CD4-positive, alpha-beta T cell treated with Interleukin-12 subunit alpha and Interleukin-12 subunit beta, for 1 hour (primary cell): ENCODE results near the gene MSI2.

ENCODE experiments used
- DNase-seq: peaks from one replicate; pipeline ENCODE4 v3.0.0-alpha.2; 2020

MSI2 gene

DNA sequence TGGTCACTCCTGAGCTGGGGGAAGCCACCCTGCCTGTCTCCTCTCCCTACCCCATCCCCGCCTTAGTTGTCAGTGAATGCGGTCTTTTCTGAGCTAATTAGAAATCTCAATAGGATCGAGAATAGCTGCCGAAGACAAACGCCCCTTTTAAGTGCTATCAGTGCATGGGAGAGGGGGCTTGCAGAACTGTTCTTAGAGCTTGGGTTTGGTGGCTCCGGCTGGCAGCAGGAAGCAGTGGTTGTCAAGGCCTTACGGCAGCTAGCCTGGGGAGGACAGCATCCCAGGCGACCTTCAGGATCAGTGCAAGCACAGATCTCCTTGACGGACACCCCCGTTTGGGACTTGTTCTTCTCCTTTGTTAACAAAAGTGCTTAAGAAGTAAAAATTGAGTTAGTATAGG, 293.7 kb downstream of the MSI2 start:
- DNase-seq: no peak

DNA sequence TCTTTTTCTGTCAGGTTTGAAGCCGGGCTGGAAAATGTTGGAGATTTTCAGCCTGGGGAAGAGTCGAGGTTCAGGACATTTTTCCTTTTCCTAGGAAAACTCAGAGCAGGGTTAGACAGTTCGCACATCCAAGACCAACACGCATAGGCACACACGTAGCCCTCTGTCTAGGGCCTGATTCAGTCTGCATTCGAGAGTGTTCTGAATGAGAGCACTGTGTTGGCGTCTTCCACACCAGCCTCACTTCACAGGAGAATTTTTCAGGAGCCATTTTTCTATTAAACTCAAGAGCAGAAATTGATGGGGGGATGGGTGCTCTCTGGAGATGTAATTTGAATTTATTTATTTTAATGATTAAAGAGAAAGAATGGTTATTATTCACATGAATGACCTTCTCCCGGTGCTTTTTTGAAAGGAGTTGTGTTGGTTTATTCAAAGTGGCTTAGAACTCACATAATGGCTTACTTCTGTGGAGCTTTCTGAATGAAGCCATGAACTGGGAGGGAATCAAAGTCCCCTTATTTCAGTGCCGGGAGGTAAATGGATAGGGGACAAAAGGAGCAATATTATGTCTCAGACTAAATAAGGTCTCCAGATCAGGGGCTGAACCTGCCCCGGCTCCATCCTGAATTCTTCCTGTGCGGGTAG, 294.5 kb downstream of the MSI2 start:
- no peak for DNase-seq

DNA sequence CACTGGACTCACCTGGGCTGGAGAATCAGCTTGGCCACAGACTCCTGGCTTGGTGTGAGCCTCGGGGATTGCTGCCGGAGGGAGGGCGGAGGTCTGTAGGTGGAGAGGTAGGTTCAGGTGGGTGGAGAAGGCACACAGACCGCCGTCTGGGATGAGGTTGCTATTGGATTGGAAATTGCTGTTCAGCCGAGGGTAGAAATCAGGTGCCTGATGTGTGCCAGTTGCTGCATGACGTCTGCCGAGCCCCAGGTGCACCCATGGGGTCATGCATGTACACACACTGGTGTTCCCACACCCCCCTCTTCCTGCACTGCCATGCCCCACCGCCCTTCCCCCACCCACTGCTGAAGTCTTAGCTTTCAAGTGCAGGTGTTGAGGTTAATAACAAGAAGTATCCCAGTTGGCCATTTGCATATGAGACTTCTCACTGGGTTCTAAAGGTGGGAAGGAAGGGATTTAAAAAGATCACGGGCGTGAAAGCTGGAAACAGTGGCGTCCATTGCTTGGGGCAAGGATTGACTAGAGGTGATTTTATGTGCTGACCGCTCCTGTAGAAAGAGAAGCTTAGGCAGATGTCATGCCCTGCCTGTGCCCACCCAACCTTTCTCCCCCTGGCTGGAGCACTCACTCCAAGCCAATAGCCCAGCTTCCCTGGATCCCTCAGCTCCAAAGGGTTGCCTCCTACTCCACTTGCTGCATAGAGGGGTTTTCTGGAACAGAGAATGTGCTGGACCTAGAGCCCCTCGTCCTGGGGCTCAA, 295.2 kb downstream of the MSI2 start:
- DNase-seq: no peak

DNA sequence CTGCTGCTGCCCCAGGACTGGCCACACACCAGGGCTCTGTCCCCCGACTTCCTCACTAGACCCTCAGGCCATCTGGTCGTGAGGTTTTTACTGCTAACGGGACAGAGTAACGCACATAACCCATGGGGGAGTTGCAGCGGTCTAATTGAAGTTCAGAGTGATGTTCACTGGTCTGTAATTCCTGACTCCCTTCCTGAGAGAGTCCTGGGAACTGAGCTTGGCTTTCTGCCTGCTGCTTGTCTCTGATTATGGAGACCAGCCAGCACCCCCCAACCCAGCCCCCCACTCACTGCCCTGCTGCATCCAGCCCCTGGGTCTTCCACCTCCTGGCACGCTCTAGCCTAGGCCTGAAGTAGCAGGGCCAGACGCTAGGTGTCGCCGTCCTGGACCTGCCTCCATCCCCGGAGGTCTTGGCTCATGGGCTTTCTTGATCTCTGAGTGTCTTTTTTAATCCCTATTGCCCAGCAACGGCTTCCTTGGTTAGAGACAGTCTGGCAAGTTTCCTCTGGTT, 295.8 kb downstream of the MSI2 start:
- DNase-seq: no peak

DNA sequence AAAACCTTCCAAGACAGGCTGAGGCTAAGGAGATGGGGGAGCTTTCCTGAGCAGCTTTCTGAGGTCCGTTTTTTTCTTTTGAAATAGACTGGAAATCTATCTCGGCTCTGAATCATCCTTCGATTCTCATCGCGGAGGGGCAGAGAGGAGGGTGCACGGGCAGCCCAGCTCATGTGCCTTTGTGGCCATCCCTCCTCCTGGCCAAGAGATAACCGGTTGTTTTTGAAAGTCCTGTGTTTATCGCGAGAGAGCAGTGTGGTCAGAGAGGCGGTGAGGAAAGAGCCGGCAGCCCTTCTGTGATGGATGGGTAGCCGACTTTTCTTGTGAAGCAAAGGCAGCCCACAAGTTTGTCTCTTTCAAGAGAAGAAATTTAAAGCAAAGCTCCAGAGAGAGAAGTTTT, 297.2 kb downstream of the MSI2 start:
- no peak for DNase-seq

DNA sequence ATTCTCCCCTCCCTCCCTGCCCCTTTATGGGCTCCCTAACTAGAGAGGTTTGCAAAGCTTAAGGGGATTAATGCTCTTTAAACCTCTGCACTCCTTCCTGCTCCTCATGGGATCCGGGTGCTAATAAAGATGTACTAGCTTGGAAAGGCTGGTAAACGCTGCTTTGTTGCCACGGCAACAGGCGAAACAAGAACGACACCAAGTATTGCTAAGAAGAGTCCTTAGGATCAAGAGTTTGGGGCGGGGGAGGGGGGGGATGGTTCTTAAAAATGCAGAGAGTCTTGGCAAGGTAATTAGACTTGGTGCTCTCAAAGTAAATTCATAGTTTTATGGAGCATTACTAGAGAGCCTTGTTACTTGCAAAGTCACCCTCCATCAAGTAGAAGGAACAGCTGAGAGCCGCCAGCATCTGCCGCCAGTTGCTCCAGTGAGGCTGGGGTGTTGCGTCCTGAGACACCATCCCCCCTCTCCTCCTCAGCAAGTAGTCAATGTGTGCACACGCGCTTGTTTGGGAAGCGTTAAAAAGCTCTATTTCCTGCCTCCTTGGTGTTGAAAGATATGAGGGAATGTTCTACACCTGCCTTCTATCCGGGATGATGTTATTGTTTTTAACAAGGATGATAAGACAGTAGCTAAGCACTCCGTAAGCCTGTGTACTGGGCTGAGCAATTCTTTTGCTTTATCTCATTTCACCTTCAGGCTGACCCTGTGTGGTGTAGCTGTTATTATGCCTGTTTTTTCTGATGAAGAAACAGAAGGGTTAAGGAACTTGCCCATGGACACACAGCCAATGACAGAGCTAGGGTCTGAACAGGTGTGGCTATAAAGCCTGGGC, 297.9 kb downstream of the MSI2 start:
- DNase-seq: no peak

DNA sequence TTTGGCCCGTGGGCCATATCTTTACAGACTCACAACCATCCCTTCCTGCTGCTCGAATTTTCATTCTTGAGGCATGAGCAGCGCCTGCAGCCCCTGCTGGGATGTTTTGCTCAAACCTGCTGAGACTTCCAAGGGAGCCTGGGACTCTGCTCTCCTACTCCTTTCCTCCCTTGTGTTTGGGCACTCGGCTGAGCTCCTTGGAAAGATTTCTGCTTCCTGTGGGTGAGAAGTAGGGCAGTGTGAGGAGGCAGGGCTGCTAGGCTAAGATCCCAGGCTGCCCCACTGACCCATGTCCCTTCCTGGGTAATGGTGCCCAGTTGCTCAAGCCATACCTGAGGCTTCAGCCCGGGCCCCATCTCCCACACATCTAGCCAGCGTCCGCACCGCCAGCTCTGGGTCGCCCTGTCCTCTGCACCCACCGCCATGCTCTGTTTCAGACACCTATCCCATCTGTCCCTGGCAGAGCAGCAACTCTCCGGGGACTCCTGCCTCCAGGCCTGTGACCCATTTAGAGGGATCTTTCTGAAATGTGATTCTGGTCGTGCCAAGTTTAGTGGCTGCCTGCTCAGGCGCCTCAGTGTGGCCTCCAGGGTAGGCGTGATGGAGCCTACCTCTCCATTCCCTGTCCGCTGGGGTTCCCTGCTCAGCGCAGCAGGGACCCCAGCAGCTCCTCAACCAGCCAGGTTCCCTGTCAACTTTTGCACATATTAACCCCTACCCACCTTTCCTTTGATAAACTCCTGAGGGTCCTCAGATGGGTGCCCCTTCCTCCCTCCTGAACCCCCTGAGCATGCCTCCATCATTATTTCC, 298.7 kb downstream of the MSI2 start:
- DNase-seq: no peak

DNA sequence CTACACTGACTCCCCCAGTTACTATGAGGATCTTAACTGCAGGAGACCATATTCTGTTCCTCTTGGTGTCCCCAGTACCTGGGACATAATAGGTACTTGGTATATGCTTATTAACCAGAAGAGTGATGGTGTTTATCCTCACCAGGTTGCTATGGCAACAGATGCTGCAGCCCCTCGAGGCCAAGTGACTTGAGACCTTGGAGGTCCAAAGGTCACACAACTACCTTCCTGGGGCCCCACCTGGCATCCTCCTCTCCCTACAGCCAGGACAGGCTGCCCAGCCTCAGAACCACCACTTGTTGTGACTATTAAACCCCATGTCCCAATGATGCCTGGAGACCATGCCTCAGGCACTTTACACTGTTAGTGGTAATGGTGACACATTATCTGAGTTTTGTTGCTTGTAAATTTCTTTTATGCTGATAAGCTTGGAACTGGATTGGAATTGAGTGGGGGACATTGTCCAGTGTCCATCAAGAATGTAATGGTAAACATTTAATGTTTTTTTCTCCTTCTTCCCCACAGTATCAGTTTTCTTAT, 299.4 kb downstream of the MSI2 start:
- DNase-seq: no peak

DNA sequence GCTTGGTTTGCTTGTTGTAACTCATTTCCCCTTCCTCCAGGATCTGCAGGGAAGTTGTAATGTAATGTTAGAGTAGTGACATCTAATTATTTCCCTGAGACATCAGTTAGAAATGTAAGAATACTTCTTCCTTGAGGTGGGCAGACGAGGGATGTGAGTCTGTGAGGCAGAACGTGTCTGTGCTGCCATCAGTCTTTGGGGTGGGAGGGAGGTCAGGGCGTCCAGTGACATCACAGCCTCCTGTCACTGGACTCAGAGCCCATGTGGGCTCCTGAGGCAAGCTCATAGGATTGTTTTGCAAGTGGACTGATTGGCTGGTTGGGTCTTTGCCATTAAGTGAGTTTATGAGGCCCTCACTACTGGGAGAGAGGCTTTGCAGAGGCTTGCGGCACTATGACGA, 300.0 kb downstream of the MSI2 start:
- DNase-seq: no peak

DNA sequence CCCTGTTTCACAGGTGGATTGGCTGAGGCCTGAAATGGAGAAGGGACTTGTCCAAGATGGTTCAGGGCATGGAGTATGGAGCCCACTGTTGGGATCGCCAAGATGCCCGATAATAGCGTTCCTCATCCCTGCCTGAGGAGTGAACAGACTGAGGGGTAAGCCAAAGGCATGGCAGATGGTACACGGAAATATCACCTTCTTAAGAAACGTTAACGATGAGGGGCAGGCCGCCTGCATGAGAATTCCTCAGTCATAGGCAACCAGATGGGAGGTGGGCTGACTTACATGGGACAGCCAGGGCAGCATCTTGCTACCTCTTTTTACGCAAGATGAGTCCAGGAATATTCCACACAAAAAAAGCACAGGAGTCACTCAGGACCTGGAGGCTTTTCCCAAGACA, 300.7 kb downstream of the MSI2 start:
- DNase-seq: no peak

DNA sequence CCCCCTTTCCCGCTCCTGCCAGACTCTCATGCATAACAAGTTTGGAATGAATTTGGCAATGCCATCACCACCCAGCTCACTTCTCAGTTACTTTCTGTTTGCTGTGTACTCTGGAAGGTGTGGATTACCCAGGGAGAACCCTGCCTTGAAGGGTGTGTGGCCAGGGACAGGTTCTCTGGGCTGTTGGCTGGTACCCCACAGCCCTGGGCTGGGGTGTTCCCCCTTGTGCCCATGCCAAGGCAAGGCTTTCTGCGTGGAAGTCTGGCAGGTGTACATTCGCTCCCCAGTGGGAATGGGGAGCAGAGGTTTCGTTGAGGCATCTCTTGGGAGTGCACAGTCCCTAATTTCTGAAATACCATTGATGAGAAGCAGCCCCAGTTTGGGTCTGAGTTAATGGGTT, 301.1 kb downstream of the MSI2 start:
- DNase-seq: no peak

DNA sequence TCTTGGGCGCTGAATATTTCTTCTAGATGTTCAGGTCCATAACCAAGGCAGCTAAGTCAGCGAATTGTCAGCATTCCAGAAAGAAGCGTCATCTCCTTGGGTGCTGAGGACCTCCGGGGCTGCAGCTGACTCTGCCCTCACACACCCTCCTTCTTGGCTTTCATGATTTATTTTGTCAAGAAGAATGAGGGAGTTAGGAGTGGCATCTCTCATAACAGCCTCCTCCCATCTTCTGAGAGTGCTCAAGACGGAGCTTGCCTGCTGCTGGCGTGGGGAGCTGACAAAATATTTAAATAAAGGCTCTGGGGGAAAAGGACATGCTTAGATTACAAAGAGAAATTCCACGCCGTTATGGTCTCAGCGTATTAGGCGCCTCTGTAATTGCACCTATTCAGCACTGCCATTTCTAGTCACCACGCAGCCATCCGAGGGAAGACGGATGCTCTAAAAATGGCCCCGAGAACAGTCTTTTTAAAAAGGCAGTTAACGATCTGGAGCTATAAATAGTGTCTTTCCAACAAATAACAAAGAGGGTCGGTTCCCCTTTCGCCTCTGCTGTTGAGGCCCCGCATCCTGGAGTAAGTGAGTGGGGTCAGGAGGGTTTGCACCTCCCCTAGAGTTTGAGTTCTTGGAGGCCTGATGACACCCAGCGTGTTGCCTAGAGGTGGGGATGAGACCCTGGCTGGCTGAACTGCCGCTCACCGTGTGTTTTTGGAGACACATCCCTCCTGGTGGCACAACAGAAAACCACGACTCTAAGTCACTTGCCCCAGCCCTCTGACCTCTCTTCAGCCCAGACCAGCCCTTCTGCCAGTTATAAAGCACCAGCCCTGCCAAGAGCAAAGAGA, 301.7 kb downstream of the MSI2 start:
- no peak for DNase-seq

DNA sequence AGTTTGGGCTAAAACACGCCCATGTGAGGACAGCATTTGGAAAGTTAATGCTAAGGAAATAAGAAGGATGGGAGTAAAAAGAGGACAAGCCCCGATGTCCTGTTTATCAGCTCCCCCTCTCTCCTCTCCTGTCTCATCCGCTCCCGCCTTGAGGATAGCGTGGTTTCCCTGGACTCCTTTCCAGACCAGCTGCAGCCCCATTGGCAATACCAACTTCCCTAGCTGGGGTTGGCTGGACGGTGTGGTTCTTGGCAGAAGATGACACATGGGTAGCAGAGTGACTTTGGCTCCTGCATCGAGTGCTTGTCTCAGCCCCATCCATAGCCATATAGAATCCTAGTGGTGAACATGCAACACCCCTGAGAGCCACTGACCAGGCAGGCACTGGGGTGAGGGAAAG, 302.9 kb downstream of the MSI2 start:
- DNase-seq: no peak

DNA sequence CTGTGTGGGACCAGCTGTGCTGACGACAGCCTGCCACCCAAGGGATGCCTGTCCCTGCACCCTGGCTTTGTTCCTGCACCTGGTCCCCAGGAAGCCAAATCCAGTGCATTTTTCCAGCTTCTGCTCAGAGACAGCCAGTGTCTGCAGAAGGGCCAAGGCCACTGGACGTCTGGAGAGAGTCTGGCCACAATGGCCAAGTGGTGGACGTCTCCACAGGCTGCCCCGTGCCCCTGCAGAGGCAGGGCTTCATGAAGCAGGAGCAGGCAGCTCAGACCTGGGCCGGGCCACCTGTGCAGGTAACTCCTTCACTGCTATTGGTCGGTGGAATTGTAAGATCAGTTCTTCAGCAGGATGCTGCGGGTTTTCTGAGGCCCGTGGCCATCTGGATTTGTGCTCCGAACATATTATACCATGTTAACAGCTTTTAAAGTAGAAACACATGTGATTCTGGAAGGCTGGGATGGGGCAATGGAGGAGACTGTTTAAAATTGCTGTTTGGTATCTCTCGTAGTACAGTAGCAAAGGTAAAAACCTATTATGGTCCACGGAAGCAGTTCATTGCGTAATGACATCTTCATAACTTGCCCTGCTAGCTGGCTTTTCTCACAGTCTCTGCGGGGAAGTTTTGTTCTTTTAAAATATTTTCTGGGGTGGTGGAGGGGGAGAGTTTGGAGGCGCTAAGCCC, 303.5 kb downstream of the MSI2 start:
- DNase-seq: no peak

DNA sequence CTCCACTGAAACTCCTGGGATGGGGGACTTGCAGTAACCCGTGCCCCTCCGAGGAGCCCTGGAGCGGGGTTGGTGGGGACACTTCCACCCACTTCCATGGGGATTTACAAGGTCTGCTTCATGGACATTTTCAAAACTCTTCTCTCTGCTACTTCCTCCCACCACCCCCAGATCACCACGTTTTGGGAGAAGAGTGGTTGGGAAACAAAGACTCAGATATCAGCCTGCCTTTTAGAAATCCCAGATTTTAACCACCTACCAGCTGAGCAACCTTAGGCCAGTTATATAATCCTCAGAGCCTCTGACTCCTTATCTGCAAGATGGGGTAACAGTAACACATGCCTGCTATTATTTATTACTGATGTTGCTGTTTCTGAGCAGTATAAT, 304.0 kb downstream of the MSI2 start:
- no peak for DNase-seq

DNA sequence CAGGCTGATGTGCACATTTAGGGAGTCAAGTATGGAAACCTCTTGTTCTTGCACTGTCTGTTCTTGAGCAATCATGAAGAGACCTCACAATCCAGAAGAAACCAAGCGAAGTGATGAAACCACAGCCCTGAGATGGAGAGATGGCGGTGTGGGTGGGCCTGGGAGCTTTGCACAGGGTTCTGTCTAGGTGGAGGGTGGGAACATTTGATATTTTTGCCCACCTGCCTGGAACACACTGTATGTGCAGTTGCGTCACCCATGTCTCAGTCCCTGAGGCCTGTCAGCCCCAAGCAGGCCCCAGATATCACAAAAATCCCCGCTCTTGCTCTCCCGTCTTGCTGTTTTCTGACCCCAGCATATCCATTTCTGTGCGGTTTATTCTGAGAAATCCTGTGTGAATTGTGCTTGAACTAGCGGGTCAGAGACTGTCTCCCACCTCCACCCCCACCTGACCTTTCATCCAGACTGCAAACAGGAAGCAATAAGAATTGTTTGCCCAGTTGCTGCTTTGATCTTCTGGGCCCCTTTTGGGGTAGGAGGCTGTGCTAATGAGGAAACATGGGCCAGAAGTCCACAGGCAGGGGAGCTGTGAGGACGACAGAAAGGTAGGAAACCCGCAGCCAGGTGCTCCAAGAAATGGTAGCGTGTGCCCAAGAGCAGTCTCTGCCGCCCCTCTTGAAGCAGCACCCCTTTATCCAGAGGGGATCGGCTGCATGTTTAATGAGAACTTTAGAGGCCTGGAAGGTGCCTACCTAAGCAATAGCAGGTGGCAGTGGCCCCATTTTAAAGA, 304.9 kb downstream of the MSI2 start:
- DNase-seq: no peak

DNA sequence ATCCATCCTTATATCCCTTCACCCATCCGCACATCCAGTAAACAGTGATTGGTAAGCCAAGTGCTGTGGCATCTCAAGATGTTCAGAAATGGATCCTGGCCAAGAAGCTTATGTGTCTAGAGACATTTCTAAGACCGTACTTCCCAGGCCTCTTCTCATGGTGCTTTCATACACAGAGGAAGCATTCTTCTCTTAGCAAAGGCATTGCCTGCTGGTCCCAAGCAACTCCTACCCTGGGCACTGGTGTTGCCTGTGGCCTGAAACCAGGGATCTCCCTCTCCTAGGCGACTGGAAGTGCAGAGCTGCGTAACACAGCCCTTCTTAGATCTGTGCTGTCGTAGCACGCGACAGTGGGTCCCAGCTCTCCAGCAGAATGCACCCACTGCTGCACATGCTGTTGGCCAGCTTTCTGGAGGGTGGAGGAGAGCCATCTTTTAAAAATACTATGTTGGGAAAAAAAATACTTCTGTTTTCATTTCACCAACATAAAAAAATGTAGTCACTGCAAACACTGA, 305.9 kb downstream of the MSI2 start:
- DNase-seq: no peak

DNA sequence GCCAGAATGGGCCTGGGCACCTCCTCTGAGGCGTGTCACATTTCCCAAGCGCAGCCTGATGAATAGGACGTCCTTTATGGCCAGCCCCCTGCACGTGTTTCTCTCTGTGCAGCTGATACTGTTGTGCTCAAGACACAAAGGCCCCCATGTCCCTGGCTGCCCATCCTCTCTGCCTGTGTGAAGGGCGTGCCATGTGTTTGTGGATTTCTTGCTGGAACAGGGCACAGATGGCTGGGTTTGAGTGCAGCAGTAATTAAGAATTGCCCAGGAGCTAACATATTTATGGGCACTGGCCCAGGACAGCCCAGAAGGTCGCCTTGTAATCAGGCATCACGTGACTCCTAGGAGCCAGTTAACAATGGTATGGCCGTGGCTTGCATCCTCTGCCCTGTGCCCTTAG, 307.6 kb downstream of the MSI2 start:
- no peak for DNase-seq

DNA sequence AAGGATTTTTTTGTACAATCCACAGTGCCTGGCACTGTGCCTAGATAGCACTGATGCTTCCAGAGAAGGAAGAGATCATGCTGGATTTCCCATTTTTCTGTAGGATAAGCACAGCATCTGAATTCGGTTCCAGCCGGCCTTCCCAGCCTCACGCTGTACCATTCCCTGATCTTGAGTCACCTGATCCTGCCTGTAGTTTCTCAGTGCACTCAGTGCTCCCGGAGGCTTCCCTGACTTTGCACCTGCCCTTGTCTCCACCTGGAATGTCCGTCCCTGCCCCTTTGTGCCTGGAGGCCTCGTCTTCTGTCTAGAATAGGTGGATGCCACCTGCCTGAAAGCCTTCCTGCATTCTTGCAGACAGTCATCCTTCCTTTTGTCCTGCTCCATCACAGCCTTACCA, 308.9 kb downstream of the MSI2 start:
- no peak for DNase-seq

DNA sequence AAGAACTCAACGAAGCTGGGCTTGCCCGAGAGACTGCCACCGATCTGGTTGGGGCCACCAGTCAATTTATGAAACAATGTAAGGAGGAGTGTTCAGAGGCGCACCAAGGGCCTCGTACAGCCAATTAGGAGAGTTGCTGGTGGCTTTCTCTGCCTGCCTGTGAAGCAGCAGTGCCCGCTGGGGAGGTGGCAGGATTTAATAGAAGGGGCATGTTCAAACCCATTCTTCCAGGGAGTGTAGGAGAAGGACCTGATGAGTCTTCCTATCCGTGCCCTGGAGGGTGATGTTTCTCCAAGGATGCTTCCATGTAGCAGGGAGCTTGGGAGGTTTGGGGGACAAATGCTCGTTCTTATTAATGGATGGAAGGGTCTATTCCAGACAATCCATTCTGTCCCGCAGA, 310.4 kb downstream of the MSI2 start:
- no peak for DNase-seq
